HS-27A (cell line): Measurements from ENCODE around the gene RPP14.

Source experiments
- DNase-seq: peaks from one replicate; pipeline ENCODE4 v3.0.0-alpha.2; 2012; ENCODE audit warnings: low read depth, missing footprints

RPP14 gene

GRCh38 chr3:58291671-58292338 is 14.2 kb upstream of the RPP14 start:
- DNase-seq, result no peak

DNA sequence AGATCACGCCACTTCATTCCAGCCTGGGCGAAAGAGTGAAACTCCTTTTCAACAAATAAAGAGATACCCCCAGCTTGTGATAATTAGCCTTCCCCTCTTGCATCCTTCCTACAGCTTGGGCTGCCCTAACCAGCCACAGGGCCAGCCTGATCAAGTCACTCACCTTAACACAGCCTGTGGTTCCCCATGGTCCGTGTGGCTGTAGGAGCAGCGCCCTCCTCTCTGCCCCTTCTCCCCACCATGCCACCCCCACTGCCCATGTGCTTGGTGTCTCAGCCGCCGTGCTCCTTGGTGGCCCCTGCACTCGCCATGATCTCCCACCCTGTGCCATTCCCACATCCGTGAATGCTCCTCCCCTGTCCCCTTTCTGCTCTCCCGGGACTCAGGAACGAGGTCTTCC is 13.2 kb upstream of the RPP14 start:
- DNase-seq, result no peak

DNA sequence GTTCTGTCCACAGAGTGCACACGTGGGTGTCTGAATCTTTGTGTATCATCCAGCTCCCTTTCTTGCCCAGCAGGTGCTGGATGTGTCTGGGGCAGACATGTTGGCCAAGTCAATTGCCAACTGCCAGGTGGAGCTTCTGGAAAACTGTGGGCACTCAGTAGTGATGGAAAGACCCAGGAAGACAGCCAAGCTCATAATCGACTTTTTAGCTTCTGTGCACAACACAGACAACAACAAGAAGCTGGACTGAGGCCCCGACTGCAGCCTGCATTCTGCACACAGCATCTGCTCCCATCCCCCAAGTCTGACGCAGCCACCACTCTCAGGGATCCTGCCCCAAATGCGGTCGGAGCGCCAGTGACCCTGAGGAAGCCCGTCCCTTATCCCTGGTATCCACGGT is 12.5 kb upstream of the RPP14 start:
- no peak for DNase-seq

DNA sequence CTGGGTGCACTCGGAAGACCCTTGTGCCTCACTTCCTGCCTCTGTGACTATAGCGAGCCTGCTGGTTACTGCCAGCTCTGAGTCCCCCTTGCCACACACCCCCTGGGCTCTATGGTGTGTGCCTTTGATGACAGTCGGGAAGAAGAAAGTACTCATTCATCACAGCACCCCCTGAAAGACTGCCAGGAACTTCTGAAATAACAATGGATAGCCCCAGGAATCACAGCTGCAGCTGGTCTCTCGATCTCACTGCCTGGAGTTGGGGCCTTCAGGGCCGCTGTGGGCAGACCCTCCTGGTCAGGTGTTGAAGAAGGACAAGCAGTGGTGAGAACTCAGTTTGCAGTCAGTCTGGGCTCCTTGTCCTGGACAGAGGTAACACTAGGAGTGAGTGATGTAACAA is 9.8 kb upstream of the RPP14 start:
- no peak for DNase-seq

GRCh38 chr3:58296843-58297242 is 9.2 kb upstream of the RPP14 start:
- DNase-seq, result no peak

- DNase-seq, result no peak
Observed at GRCh38 chr3:58298190-58298589, 7.9 kb upstream of the RPP14 start.

- DNase-seq, result no peak
Observed at GRCh38 chr3:58299075-58299474, 7.0 kb upstream of the RPP14 start.

DNA sequence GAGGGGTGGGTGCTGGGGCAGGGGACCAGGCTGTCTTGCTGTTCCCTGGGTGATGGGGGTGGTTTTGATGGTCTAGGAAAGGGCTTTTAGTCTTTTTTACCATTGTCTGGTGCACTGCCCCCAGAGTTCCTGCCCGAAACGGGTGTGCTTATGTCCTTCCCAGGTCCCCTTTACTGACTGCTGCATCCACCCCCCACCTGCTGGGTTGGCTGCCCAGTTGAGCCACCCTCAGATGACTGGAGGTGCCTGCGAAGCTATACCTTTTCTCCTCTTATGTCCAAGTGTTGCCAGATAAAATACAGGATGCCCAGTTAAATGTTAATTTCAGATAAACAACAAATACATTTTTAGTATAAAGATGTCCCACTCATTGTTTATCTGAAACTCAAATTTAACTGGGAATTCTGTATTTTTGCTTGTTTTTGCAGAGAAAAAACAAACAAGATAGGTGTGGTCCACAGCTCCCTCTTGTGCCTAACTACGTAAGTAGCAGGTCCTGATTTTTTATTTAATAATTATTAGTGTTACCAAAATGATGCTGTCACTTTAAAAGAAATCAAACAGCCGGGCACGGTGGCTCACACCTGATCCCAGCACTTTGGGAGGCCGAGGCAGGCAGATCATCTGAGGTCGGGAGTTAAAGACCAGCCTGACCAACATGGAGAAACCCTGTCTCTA is 6.1 kb upstream of the RPP14 start:
- no peak for DNase-seq

- no peak for DNase-seq
Observed at GRCh38 chr3:58307639-58308215, 1.7 kb downstream of the RPP14 start.

DNA sequence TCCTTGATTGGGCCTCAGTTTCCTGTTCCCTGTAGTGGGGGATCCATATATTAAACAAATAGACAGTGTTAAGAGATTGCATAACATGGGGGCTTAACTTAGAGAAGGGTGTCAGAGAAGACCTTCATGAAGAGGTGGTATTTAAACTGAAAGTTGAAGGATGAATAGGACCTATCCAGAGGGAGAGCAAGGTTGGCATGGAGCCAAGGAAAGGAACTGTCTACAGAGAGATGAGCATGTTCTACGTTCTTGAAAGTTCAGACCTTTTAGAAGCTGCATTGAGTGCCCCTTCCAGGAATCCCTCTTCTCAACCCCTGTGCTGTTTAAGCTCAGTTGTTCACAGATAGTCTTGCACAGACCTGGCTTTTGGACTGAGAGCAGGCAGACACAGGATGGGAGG is 2.7 kb downstream of the RPP14 start:
- DNase-seq, result no peak

DNA sequence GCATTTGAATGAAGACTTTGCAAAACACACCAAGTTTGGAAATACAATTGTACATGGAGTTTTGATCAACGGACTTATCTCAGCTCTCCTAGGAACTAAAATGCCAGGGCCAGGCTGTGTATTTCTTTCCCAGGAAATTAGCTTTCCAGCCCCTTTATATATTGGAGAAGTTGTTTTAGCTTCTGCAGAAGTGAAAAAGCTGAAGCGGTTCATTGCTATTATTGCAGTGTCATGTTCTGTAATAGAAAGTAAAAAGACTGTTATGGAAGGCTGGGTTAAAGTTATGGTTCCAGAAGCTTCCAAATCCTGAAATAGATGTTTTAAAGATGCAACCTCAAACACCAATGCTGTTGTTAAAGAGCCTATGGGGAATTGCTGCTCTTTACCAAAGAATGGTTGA is 11.8 kb downstream of the RPP14 start:
- no peak for DNase-seq

- DNase-seq, result no peak
Observed at GRCh38 chr3:58321791-58322190, 15.7 kb downstream of the RPP14 start.

- no peak for DNase-seq
Observed at GRCh38 chr3:58322793-58323192, 16.7 kb downstream of the RPP14 start.

- no peak for DNase-seq
Observed at GRCh38 chr3:58323529-58324390, 17.7 kb downstream of the RPP14 start.

GRCh38 chr3:58324391-58325390 is 18.6 kb downstream of the RPP14 start:
- DNase-seq, result no peak

- no peak for DNase-seq
Observed at GRCh38 chr3:58325525-58325992, 19.5 kb downstream of the RPP14 start.

- DNase-seq, result no peak
Observed at GRCh38 chr3:58326267-58326900, 20.3 kb downstream of the RPP14 start.

DNA sequence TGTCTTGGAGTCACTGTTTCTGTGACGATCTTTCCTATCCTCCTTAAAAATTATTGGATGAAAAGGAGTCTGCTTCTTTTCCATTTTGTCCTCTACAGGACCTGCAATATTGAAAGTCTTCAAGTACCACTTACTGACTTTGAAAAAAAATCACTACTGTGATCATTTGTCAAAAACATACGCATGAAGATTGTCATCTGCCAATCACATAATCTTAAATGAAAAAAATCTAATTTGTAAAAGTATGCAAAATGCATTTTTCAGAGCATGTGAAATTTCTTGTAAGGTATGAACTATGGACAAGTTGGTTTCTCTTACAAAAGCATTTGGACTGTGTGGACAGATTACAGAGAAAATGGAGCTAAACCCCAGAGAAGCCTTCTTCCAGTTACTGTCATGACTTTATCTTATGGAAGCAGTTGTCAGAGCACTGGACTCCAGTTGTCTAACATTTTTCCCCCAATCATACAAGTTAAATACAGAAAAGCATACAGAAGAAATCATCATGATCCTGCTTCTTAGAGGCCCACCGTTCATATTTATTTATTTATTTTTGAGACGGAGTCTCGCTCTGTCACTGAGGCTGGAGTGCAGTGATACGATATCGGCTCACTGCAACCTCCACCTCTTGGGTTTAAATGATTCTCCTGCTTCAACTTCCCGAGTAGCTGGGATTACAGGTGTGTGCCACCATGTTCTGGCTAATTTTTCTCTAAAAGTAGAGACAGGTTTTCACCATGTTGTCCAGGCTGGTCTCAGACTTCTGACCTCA is 23.3 kb downstream of the RPP14 start:
- DNase-seq, result no peak

GRCh38 chr3:58329922-58330413 is 23.9 kb downstream of the RPP14 start:
- no peak for DNase-seq
